SH-SY5Y (cell line): Measurements from ENCODE around the gene OR2J1.

Experiments
- GATA2 ChIP-seq: IDR thresholded peaks from 2 replicates; pipeline ENCODE4 v1.6.1; 2011; ENCODE audit warnings: mild to moderate bottlenecking, low read depth, low read length
- GATA3 ChIP-seq: IDR thresholded peaks from 2 replicates; pipeline ENCODE4 v1.6.1; 2011; ENCODE audit warnings: low read depth, mild to moderate bottlenecking, low read length, moderate library complexity

GRCh38 chr6:29112135-29112534 lies 12.8 kb downstream of the OR2J1 start:
- TF ChIP-seq GATA3 (no peak), GATA2 (no peak)
